ENCODE measurements around the gene NEURL4. TPM values are rescaled to one million over a fixed set of nuclear protein-coding genes. Genes with fewer than 3 reads are reported as not detected.

Gene NEURL4
- total and polyA plus RNA-seq, 2 donors (not counting 3 experiments of a cell fraction or from before 2014, with no cell fraction given): 32.0 to 44.9 TPM

GRCh38 chr17:7311110-7311705 is 17.9 kb downstream of the NEURL4 start:
- H4K20me1 ChIP-seq (replicated peaks; ENCODE audit: control insufficient read depth, extremely low read depth, insufficient read depth, low read length): peaks cover 4% of the 10 kb centered on the region
- H3K9me3 ChIP-seq (replicated peaks; ENCODE audit: control insufficient read depth, insufficient read depth, low read length): no peaks in the 10 kb centered on the region
- H3K4me1 ChIP-seq (ENCODE audit: control insufficient read depth, extremely low read depth, insufficient read depth, low read length): peaks cover 32% of the 10 kb centered on the region
- no peak overlapping the region for H2AFZ ChIP-seq (ENCODE audit: low read depth, low read length)
- no peak overlapping the region for H3K9ac ChIP-seq (replicated peaks; ENCODE audit: extremely low read depth, insufficient read depth, low read length)
- no peak overlapping the region for H3K4me2 ChIP-seq (ENCODE audit: insufficient read depth, low read length)
- peaks cover 49% of the 10 kb centered on the region for H3K79me2 ChIP-seq (ENCODE audit: control insufficient read depth, insufficient read depth, low read length)
- FAIRE-seq (no peak), DNase-seq (ENCODE audit: low read depth, low spot score) (no peak)
- BruUV-seq (replicated peaks): no TSS peak
- peaks cover 31 to 38% of the 10 kb centered on the region in 2 experiments for H3K36me3 ChIP-seq (ENCODE audit: control insufficient read depth in 2 of 2, extremely low read depth in 1 of 2, insufficient read depth in 2 of 2, low read length in 2 of 2)
- CTCF ChIA-PET: no interaction called here
- TF ChIP-seq MAX (IDR thresholded peaks at IDR 0.05; ENCODE audit: insufficient read depth, insufficient read length) (no peak), MYC (IDR thresholded peaks at IDR 0.05; ENCODE audit: low read depth, low read length) (no peak), POLR2AphosphoS5 (IDR thresholded peaks at IDR 0.05; ENCODE audit: insufficient read depth, low read depth, low read length) (peak; percentile 10), EZH2 (IDR thresholded peaks at IDR 0.05; ENCODE audit: borderline replicate concordance, low read depth, low read length, severe bottlenecking) (no peak), JUN (IDR thresholded peaks at IDR 0.05; ENCODE audit: borderline replicate concordance, insufficient read depth, insufficient read length, low read depth) (no peak), FOS (IDR thresholded peaks at IDR 0.05; ENCODE audit: borderline replicate concordance, insufficient read depth, low read length) (no peak)
- POLR2A ChIA-PET: no interaction called here
- dilution Hi-C loops (cut with MboI; ENCODE audit: extremely low pct_ligation_motif_present, low sequenced_read_pairs) (no loop called here), intact Hi-C loops (cut with micrococcal nuclease) (no loop called here)
- no peak overlapping the region for H3K4me3 ChIP-seq (replicated peaks in 1 of 3; ENCODE audit: insufficient read depth in 1 of 3, low read depth in 1 of 3, low read length in 3 of 3)
- no peaks in the 10 kb centered on the region for H3K27me3 ChIP-seq (ENCODE audit: control insufficient read depth in 2 of 2, insufficient read depth in 2 of 2, low read length in 2 of 2)
- no peaks in the 10 kb centered on the region for H3K9me1 ChIP-seq (replicated peaks; ENCODE audit: control insufficient read depth, extremely low read depth, insufficient read depth, low read length)
- no peak overlapping the region for H3K27ac ChIP-seq (ENCODE audit: insufficient read depth, low read depth, low read length)

GRCh38 chr17:7309628-7310027 is 19.5 kb downstream of the NEURL4 start:
- H3K4me1 ChIP-seq (ENCODE audit: control insufficient read depth, extremely low read depth, insufficient read depth, low read length): peaks cover 26% of the 10 kb centered on the region
- peaks cover 4% of the 10 kb centered on the region for H4K20me1 ChIP-seq (replicated peaks; ENCODE audit: control insufficient read depth, extremely low read depth, insufficient read depth, low read length)
- FAIRE-seq: no peak
- no peak for DNase-seq (ENCODE audit: low read depth, low spot score)
- peak overlapping the region in 1 of 3 experiments; percentile 93 for H3K4me3 ChIP-seq (replicated peaks in 1 of 3; ENCODE audit: insufficient read depth in 1 of 3, low read depth in 1 of 3, low read length in 3 of 3)
- BruUV-seq (replicated peaks): no TSS peak
- peak overlapping the region; percentile 80 for H3K4me2 ChIP-seq (ENCODE audit: insufficient read depth, low read length)
- H3K9ac ChIP-seq (replicated peaks; ENCODE audit: extremely low read depth, insufficient read depth, low read length): no peak overlapping the region
- TF ChIP-seq EZH2 (IDR thresholded peaks at IDR 0.05; ENCODE audit: borderline replicate concordance, low read depth, low read length, severe bottlenecking) (no peak), POLR2AphosphoS5 (IDR thresholded peaks at IDR 0.05; ENCODE audit: insufficient read depth, low read depth, low read length) (no peak), POLR2A (IDR thresholded peaks at IDR 0.05; ENCODE audit: low read depth, low read length) (no peak), FOS (IDR thresholded peaks at IDR 0.05; ENCODE audit: borderline replicate concordance, insufficient read depth, low read length) (no peak), MAX (IDR thresholded peaks at IDR 0.05; ENCODE audit: insufficient read depth, insufficient read length) (no peak), GATA2 (IDR thresholded peaks at IDR 0.05; ENCODE audit: insufficient read depth, insufficient read length, low read depth, low read length) (no peak), MYC (IDR thresholded peaks at IDR 0.05; ENCODE audit: low read depth, low read length) (no peak), JUN (IDR thresholded peaks at IDR 0.05; ENCODE audit: borderline replicate concordance, insufficient read depth, insufficient read length, low read depth) (no peak), CTCF (IDR thresholded peaks at IDR 0.05; ENCODE audit: extremely low read depth in 1 of 2, insufficient read depth in 1 of 2, low read depth in 1 of 2, low read length in 2 of 2) (no peak)
- ChIA-PET CTCF (interaction anchor here (0.9 kb wide), 1 partner anchor 20 kb away, joined by 3 read pairs; the partner anchor contains the start of gene NEURL4), POLR2A (interaction anchor here (0.7 kb wide), 1 partner anchor 395 kb away, joined by 3 read pairs; the partner anchor contains the start of gene EFNB3)
- peaks cover 49% of the 10 kb centered on the region for H3K79me2 ChIP-seq (ENCODE audit: control insufficient read depth, insufficient read depth, low read length)
- H3K9me1 ChIP-seq (replicated peaks; ENCODE audit: control insufficient read depth, extremely low read depth, insufficient read depth, low read length): no peaks in the 10 kb centered on the region
- no peaks in the 10 kb centered on the region for H3K9me3 ChIP-seq (replicated peaks; ENCODE audit: control insufficient read depth, insufficient read depth, low read length)
- no peak overlapping the region for H3K27ac ChIP-seq (ENCODE audit: insufficient read depth, low read depth, low read length)
- dilution Hi-C loops (cut with MboI; ENCODE audit: extremely low pct_ligation_motif_present, low sequenced_read_pairs) (no loop called here), intact Hi-C loops (cut with micrococcal nuclease) (no loop called here)
- no peak overlapping the region for H2AFZ ChIP-seq (ENCODE audit: low read depth, low read length)
- H3K27me3 ChIP-seq (ENCODE audit: control insufficient read depth in 2 of 2, insufficient read depth in 2 of 2, low read length in 2 of 2): no peaks in the 10 kb centered on the region
- H3K36me3 ChIP-seq (ENCODE audit: control insufficient read depth in 2 of 2, extremely low read depth in 1 of 2, insufficient read depth in 2 of 2, low read length in 2 of 2): peaks cover 31 to 35% of the 10 kb centered on the region in 2 experiments

All from endothelial cell of umbilical vein (primary cell).